ENCODE data around the gene NSMF.

DNA sequence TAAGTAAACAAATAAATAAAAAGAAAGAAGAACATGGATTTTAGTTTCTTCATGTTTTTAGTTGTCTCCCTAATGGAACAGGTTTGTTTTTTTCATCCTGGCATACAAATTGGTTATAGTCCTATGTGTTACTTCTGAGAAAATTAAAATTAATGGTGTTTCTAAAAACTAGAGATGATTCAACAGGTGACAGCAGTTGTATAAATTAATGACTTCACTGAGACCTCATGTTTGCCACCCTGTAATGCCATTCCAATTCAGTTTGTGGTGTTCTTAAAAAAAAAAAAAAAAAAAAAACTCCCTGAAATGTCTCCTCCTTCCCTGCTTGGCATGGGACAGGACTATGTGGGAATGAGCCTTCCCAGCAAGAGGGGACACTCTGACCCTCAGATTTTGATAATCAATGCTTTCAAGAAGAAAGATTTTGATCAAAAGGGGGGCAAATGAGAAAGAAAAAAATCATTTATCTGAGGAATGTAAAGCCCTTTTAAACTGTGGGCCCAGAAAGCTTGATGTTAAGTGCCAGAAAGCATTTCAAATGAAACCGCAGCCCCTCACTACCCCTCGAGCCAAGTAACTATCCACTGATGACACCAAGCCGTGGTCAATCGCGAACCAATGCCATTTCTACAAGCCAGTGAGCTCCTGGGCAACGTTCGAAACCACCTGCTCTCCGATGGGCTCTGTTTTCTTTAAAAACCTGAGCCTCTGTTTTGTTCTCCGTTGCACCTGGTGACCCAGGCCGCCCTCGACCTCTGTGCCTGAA is 37.1 kb downstream of the NSMF start:
- TF ChIP-seq, protein P1, sequence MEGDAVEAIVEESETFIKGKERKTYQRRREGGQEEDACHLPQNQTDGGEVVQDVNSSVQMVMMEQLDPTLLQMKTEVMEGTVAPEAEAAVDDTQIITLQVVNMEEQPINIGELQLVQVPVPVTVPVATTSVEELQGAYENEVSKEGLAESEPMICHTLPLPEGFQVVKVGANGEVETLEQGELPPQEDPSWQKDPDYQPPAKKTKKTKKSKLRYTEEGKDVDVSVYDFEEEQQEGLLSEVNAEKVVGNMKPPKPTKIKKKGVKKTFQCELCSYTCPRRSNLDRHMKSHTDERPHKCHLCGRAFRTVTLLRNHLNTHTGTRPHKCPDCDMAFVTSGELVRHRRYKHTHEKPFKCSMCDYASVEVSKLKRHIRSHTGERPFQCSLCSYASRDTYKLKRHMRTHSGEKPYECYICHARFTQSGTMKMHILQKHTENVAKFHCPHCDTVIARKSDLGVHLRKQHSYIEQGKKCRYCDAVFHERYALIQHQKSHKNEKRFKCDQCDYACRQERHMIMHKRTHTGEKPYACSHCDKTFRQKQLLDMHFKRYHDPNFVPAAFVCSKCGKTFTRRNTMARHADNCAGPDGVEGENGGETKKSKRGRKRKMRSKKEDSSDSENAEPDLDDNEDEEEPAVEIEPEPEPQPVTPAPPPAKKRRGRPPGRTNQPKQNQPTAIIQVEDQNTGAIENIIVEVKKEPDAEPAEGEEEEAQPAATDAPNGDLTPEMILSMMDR (conservative IDR thresholded peaks at IDR 0.05; ENCODE audit: low read length), result no peak
- TF ChIP-seq EZH2phosphoT487 (IDR thresholded peaks at IDR 0.05; ENCODE audit: borderline replicate concordance), result no peak
